Dermis blood vessel endothelial cell (primary cell): ENCODE results near the gene MAJIN. TPM values are rescaled to one million over a fixed set of nuclear protein-coding genes. Genes with fewer than 3 reads are reported as not detected.
"Not testable (repeated sequence)": the region's sequence is repeated elsewhere in the genome, so short reads cannot be mapped to it uniquely, and the experiment has no call there.

ENCODE experiments used
- DNase-seq: peaks from one replicate; pipeline ENCODE4 v3.0.0; 2010
- total RNA-seq: library from RNA; depleted of rRNA; stranded (reverse); fragments of >200 nt; gene quantifications from 2 replicates; pipeline ENCODE4 v1.2.3, GENCODE V29; 2014

The MAJIN gene
- 0.17 TPM in 1 of 2 replicates, not detected in the other for total RNA-seq

- peak; percentile 93 for DNase-seq
Observed at GRCh38 chr11:64971421-64972233, at the start of gene MAJIN. Gene MAJIN, minus strand, starts transcription at chr11:64972108. Its CDS starts 12,703 bp downstream, at chr11:64959405.

- no peak for DNase-seq
Observed at GRCh38 chr11:65021509-65021908, 49.6 kb upstream of the MAJIN start.

GRCh38 chr11:65021003-65021402, 49.1 kb upstream of the MAJIN start:
- no peak for DNase-seq

GRCh38 chr11:65019824-65020223, 47.9 kb upstream of the MAJIN start:
- DNase-seq, result no peak

- DNase-seq, result no peak
Observed at GRCh38 chr11:65017937-65018336, 46.0 kb upstream of the MAJIN start.

- no peak for DNase-seq
Observed at GRCh38 chr11:65016705-65017104, 44.8 kb upstream of the MAJIN start.

GRCh38 chr11:65014726-65015227, 42.9 kb upstream of the MAJIN start:
- no peak for DNase-seq

- DNase-seq, result peak; percentile 94
Observed at GRCh38 chr11:65013888-65014725, 42.2 kb upstream of the MAJIN start, which contains the start of gene ARL2. Gene ARL2, plus strand, starts transcription at chr11:65014160. Its CDS starts 48 bp downstream, at chr11:65014208.

- DNase-seq, result peak; percentile 90
Observed at GRCh38 chr11:65013130-65013887, 41.4 kb upstream of the MAJIN start.

GRCh38 chr11:65008873-65009272, 37.0 kb upstream of the MAJIN start:
- DNase-seq, result no peak

GRCh38 chr11:65008016-65008415, 36.1 kb upstream of the MAJIN start:
- DNase-seq, result no peak

- DNase-seq, result not testable (repeated sequence)
Observed at GRCh38 chr11:65003968-65004367, 32.1 kb upstream of the MAJIN start.

- DNase-seq, result peak; percentile 20
Observed at GRCh38 chr11:65003282-65003681, 31.4 kb upstream of the MAJIN start.

- no peak for DNase-seq
Observed at GRCh38 chr11:65002706-65003105, 30.8 kb upstream of the MAJIN start.

- DNase-seq, result no peak
Observed at GRCh38 chr11:64999478-64999877, 27.6 kb upstream of the MAJIN start.

GRCh38 chr11:64998690-64999431, 27.0 kb upstream of the MAJIN start:
- DNase-seq, result no peak

GRCh38 chr11:64998141-64998540, 26.2 kb upstream of the MAJIN start:
- no peak for DNase-seq

- DNase-seq, result peak; percentile 62
Observed at GRCh38 chr11:64996710-64997380, 24.9 kb upstream of the MAJIN start, which contains the start of gene BATF2. Gene BATF2, minus strand, starts transcription at chr11:64996971. Its CDS starts 57 bp downstream, at chr11:64996914.

GRCh38 chr11:64996327-64996709, 24.4 kb upstream of the MAJIN start:
- no peak for DNase-seq

- DNase-seq, result no peak
Observed at GRCh38 chr11:64994318-64994717, 22.4 kb upstream of the MAJIN start.
